UCSD-AML1 (cell line): ENCODE measurements around the gene TRPM2.
"Not testable (repeated sequence)": the region's sequence is repeated elsewhere in the genome, so short reads cannot be mapped to it uniquely, and the experiment has no call there.

ENCODE experiments used
- DNase-seq: peaks from one replicate; lab custom pipeline; 2025; ENCODE audit not compliant: unreplicated experiment; lab: John Stamatoyannopoulos, UW

Gene TRPM2

GRCh38 chr21:44391345-44392091 lies 38.1 kb downstream of the TRPM2 start:
- peak; percentile 24 for DNase-seq

DNA sequence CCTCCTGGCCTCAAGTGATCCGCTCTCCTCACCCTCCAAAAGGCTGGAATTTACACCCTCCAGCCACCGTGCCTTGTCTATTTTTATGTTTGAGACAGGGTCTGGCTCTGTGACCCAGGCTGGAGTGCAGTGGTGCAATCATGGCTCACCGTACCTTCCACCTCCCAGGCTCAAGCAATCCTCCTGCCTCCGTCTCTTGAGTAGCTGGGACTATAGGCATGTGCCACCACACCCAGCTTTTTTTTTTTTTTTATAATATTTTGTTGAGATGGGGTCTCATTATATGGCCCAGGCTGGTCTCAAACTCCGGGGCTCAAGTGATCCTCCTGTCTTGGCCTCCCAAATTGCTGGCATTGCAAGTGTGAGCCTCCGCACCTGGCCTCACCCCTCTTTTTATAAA lies 38.8 kb downstream of the TRPM2 start:
- no peak for DNase-seq

DNA sequence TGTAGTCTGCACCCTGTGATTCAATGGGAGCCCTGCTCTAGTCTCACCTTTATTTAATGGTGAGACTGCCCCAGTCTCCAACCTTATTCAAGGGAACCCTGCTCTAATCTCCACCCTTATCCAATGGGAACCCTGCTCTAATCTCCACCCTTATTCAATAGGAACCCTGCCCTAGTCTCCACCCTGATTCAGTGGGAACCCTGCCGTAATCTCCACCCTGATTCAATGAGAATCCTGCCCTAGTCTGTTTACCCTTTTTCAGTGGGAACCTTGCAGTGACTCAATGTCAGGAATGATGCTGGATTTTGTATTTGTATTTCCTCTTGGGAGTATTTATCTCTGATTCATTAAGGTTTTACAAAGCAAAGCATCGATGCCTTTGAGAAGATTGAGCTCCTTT lies 39.5 kb downstream of the TRPM2 start:
- no peak for DNase-seq

DNA sequence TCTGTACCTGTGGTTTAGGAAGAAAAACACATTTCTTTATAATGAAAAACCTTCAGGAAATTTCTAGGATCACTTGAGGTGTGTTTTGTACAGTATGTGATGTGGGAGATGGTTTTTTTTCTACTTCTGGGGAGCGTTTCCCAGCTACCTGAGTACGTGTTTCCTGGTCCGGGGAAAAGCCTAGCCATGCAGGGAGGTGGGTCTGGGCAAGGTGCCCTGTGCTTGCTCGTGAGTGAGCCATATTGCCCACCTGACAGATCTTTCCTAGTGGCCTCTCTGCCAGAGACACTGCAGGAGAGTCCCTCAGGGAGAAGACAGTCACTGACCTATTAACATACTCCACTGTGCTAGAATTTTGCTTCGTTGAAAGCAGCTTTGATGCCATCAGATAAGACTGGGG lies 41.3 kb downstream of the TRPM2 start:
- DNase-seq: no peak

- DNase-seq: no peak
Observed at GRCh38 chr21:44395260-44395659, 41.8 kb downstream of the TRPM2 start.

- not testable (repeated sequence) for DNase-seq
Observed at GRCh38 chr21:44396803-44397202, 43.4 kb downstream of the TRPM2 start.

- DNase-seq: no peak
Observed at GRCh38 chr21:44397431-44398031, 44.1 kb downstream of the TRPM2 start.

- DNase-seq: no peak
Observed at GRCh38 chr21:44398499-44398898, 45.1 kb downstream of the TRPM2 start.

DNA sequence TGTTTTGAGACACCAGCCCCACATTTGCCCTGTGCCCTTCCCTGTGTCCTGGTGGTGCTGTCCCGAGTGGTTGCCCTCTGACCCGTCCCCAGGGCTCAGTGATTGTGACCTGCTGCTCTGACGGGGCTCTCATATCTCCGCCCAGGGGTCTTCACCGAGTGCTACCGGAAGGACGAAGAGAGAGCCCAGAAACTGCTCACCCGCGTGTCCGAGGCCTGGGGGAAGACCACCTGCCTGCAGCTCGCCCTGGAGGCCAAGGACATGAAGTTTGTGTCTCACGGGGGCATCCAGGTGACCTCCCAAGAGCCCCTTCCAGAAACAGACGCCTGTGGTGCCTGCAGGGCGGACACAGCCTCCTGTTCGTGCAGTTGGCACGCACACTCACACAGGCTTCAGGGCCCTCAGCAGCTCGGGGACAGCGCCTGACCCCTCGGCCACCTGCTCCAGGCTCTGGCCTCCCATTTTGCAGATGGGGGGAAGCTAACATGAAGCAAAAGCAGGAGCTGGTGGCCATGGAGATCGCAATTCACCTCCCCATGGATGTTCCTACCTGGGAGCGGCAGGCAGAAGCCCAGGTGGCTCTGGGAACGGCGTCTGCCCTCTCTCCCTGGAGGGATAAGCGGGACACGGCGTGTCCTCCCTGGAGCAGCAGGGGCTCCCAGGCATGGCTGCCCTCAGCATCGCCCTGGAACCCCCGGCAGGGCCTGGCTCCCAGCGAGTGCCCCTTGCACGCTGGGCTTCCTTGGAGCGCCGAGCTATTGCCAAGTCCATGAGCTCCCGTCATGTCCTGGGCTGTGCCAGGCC lies 45.9 kb downstream of the TRPM2 start:
- no peak for DNase-seq

- DNase-seq: no peak
Observed at GRCh38 chr21:44399955-44400790, 46.8 kb downstream of the TRPM2 start.

DNA sequence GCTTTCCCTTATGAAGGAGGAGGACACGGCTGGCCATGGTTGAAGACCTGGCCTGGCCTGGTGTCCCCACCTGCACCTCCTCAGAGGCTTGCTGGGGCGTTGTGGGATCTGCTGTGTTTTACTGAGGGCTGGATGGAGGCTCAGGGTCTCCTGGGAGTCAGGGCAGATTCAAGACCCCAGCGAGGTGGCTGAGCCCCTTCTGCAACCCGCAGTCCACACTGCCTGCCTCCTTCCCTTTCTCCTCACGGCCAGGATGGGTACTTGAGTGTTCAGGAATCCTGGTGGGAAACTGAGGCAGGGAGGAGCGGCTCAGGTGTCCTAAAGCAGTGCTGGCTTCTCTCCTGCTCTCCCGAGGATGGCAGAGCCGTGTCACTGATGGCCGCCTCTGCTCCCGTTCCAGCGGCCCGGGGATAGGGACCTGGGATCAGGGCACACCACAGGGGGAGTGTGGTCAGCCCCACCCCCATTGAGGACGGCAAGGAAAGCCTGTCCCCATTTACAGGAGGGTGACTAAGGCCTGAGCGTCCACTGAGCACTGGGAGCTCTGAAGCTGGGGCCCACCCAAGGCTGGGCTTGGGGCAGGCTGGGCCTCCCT lies 47.5 kb downstream of the TRPM2 start:
- no peak for DNase-seq

GRCh38 chr21:44401386-44402160 lies 48.2 kb downstream of the TRPM2 start:
- no peak for DNase-seq

DNA sequence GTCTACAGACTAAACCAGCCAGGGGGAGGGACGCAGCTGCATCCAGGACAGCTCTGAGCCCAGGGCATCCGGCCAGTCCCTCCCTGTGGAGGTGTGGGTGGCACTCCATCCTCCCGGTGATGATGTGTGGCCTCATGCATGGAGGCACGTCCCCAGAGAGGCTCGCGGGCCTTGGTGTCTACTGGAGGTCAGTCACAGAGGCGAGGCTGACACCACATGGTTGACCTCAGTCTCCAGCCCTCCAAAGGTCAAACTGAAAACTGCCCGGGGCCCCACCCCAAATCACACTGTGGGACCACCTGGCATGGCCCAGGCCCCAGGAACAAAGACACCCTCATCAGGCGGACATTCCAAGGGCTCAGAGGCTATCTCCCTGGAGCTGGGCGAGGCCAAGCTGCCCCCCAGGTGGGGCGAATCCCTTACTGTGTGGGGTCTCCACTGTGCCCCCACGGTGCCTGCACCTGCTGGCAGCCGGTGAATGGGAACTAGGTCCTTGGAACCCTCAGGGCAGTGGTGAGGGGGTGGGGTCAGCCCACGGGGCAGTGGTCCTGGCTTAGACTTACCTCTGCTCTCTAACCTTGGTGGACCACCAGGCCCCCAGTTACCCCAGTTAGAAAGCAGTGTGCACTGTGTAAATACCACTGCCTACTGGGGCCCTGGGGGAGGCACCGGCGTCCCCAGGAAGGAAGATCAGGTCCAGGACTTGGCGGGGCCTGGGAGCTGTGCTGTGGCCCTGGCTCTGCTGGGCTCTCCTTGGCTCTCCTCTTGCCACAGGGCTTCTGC lies 49.1 kb downstream of the TRPM2 start:
- no peak for DNase-seq

- DNase-seq: no peak
Observed at GRCh38 chr21:44403106-44404020, 49.9 kb downstream of the TRPM2 start.

GRCh38 chr21:44404482-44404881 lies 51.1 kb downstream of the TRPM2 start:
- DNase-seq: not testable (repeated sequence)

- DNase-seq: no peak
Observed at GRCh38 chr21:44405091-44405947, 51.9 kb downstream of the TRPM2 start.
